HL-60/S4 treated with phorbol 12-myristate 13-acetate at 8.2 ng/mL for 4 days and 3 days (cell line): ENCODE measurements around the gene OBSCN.
"Not testable (repeated sequence)": the region's sequence is repeated elsewhere in the genome, so short reads cannot be mapped to it uniquely, and the experiment has no call there.

Experiments used
- in situ Hi-C: fragments of 300-500 bp; cut with MboI; formaldehyde crosslinking; loops from 2 replicates; pipeline ENCODE4 v1.15.0; 2022; ENCODE audit warnings: low sequenced_read_pairs

OBSCN gene

DNA sequence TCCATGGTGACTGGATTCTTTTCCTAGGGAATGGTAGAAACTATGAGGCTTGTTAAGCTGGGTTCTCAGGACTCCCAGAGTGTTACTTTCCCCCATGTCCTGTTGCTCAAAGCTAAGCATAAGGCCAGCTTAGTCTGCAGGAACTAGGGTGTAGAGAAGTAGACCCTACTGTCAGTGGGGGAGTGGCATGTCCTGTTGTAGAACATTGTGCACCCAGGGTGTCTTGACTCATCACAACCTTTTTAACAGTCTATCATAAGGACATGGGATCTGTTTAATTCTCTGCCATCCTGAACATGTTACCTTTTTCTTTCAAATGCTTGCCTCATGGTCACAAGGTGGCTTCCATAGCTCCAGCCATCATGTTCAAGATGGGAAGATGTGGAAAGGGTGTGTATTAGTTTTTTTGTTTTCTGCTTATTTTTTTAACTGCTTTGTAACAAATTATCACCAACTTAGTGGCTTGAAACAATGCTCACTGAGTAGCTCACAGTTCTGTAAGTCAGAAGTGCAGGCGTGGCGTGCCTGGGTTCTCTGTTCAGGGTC, 17.4 kb downstream of the OBSCN start:
- in situ Hi-C loops: no loop called here

DNA sequence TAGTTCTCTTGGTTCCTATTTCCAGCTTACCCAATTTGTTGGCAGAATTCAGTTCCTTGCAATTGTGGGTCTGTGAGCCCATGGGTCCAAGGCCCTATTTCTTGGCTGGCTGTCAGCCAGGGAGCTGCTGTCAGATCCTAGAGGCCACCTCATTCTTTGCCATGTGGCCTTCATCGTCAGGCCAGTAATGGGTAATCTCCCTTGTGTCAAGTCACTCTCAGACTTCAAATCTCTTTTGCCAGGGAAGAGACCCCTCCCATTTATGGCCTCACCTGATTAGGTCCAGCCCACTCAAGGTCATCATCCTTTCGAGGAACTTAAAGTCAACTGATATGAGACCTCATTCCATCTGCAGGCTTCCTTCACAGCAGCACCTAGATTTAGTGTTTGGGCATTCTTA, 17.9 kb downstream of the OBSCN start:
- in situ Hi-C loops: no loop called here

DNA sequence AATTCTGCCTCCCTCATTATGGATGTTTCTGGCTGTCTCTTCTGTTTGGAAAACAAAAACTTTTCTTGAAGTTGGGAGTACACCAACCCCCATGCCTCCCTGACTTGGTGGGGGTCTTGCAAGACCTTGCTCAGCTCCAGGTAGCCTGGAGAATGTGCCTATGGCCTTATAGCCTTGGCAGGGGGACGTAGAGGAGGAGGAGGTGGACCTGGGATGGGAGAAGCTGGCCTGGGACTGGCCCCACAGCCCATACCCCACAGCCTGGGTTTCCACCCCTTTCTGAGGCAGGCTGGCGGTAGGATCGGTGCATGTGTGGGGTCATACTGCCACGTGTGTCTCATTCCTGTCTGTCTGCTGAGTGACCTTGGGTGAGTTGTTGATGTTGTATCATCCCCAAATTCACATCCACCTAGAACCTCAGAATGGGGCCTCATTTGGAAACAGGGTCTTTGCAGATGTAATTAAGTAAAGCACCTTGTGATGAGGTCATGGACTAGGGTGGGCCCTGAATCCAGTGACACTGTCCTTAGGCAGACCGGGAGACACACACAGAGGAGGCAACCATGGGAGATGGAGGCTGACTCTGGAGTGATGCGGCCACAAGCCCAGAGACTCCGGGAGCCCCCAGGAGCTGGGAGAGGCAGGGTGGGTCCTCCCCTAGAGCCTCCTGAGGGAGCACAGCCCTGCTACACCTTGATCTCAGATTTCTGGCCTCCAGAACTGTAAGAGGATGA, 18.5 kb downstream of the OBSCN start:
- in situ Hi-C loops: no loop called here

DNA sequence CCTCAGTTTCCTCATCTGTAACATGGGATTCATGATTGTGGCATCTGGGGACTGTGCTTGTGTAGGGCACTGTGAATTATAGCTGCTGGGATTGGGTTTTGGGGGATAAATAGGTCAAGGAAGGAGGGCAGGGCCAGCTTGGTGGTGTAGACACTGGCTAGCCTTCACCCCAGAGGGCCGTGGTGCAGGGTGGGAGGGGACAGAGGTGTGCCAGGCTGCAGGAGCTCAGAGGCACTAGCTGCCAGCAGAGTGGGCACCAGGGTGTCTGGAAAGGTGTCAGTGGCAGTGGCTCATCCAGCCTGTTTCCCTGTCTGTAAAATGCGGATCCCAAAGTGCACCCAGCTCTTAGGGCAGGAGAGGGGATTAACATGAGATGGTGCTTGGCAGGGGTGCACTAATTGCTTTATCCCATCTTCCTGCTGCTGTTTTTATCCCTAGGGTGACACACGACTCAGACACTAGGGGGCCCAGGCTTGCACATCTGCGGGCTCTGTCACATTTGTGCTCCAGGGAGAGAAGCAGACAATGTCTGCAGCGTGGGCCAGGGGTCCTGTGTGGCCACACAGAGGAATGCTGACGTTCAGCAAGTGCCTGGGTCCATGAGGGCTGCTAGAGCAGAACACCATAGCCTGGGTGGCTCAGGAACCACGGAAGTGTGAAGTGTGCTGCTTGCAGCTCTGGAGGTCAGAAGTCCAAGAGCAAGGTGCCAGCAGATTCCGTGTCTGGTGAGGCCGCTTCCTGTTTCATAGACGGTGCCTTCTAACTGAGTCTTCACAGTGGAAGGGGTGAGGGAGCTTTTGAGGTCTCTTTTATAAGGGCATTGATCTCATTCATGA, 19.3 kb downstream of the OBSCN start:
- in situ Hi-C loops: no loop called here

DNA sequence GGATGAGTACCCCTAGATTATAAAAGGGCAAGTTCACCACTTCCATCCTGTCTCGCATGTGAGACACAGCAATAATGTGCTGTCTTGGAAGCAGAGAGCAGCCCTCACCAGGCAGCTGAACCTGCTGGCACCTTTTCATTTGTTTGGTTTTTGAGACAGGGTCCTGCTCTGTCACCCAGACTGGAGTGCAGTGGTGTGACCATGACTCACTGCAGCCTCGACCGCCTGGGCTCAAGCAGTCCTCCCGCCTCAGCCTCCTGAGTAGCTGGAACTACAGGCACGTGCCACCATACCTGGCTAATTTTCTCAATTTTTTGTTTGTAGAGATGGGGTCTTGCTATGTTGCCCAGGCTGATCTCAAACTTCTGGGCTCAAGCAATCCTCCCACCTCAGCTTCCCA, 20.3 kb downstream of the OBSCN start:
- in situ Hi-C loops: not testable (repeated sequence)

DNA sequence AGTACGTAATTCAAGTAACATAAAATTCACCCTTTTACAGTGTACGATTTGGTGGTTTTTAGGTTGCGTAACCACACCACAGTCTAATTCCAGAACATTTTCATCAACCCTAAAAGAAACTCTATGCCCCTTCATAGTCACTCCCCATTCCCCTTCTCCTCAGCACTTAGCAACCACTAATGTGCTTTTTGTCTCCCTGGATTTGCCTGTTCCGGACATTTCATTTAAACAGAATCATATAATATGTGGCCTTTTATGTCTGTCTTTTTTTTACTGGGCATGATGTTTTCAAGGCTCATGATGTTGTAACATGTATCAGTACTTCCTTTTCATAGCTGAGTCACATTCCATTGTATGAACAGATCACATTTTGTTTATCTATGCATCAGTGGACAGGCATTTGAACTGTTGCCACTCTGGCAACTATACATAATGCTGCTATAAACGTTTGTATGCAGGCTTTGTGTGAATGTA, 20.8 kb downstream of the OBSCN start:
- in situ Hi-C loops: no loop called here

DNA sequence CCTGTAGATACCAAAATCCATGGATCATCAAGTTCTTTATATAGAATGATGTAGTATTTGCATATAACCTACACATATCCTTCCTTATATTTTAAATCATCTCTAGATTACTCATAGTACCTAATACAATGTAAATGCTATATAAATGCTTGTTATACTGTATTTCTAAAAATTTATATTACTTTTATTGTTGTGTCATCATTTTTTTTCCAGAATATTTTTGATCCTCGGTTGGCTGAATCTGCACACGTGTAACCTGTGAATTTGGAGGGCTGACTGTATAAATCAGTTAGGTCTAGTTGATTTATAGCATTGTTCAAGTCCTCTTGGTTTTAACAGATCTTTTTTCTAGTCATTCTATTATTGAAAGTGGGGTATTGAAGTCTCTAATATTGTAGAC, 23.3 kb downstream of the OBSCN start:
- in situ Hi-C loops: no loop called here

DNA sequence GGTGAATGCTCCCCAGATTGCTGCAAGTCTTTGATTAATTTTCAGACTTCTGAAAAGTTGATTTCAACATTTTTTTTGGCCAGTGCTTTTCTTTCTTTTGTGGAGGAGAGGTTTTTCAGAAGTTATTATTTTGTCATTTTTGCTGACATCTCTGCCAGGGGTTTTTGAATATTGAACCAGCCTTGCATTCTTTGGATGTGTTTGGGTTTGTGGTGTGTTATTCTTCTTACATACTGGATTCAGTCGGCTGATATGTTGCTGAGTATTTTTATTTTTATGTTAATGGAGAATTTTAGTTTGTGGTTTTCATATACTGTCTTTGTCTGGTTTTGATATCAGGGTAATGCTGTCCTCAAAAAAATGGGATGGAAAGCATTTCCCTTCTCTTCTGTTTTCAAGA, 25.3 kb downstream of the OBSCN start:
- in situ Hi-C loops: no loop called here

DNA sequence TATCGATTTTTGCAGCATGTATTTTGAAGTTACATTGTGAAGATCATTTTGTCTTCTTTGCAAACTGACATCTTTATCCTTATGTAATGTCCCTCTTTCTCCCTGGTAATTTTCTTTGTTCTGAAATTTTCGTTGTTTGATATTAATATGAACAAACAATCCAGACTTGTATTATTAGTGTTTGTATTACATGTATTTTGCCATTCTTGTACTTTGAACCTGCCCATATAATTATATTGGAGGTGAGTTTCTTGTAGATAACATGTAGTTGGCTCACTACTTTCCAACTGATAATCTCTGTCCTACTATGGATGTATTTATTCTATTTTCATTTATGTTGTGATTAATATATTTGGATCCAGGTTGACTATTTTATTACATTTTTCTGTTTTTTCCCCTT, 27.1 kb downstream of the OBSCN start:
- in situ Hi-C loops: no loop called here

DNA sequence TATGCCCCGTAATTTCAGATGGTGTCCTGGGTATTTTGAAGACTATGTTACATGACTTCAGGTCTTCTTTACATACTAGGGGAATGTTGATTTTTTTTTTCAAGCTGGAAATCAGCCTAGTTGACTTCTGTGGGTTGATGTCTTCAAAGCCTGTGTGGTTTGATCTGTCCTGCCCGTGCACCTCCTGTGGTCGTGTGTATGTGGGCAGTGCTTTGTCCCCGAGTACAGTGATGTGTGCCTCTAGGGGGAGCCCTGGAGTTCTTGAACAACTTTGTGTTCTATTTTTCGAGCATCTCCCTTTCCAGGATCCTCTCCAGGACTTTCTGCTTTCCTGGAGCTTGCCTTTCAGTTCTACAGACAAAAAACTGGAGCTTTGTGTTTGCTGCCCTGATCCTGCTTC, 28.9 kb downstream of the OBSCN start:
- in situ Hi-C loops: no loop called here

DNA sequence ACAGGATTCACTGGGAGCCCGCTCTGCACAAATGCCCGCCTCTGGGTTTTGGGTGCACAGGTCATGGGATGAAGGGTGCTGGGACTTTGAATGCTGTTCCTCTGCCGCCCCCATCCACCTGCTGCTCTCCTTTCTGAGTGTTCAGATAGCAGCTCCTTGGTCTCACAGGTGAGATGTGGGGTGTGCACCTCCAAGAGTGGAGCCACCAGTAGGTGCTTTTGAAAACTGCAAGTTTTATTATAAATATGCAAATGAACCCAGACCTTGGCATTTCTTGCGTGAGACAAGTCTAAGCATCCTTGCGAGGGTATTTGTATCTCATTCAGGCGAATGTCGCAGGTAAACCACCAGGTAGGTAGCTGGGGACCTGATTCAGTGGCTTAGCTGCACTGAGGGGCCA, 30.2 kb downstream of the OBSCN start:
- in situ Hi-C loops: no loop called here

DNA sequence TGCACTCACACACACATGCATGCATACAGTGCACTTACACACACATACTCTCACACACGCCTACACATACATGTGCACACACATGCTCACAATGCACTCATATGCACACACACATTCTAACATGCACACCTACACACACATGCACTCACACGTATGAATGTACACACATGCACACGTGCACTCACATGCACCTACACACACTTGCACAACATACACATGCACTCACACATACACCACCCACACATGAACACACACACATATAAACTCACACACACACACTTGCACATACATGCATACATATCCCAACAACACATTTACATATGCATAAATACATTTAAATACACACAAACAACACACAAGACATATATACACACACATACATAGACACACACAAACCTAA, 30.6 kb downstream of the OBSCN start:
- in situ Hi-C loops: no loop called here

DNA sequence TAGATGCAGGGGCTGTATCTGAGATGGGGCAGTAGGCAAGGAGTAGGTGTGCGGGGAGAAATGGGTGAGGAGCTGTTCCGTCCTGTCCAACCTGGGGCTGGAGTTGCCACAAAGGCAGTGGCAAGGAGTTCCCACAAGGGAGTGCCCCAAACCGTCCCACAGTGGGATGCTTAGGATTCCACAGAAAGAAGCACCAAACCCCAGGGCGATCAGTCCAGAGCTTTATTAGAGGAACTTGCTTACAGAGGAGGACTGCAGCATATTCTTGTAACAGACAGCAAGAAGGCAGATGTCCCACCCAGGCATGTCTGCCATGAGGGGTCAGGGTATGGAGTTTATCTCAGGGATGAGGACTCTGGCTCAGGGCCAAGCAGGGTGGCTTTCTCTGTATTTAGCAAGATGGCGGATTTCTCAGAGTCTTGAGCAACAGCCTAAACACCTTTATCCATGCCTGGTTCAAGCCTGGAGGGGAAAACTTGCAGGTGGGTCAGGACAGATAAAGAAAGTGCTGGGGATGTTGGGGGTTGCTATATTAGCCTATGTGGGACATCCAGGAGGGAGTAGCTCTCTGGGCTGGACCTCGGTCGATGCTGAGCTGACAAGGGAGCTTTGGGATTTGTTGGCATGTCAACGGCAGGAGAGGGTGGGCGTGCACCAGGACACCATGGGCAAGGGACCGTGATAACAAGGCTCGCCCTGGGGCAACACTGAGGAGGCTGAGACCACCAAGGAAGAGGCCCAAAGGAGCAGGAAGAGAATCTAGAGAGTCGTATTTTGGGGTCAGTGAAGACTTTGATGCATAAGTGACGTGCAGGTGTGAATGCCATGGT, 32.8 kb downstream of the OBSCN start:
- in situ Hi-C loops: no loop called here

DNA sequence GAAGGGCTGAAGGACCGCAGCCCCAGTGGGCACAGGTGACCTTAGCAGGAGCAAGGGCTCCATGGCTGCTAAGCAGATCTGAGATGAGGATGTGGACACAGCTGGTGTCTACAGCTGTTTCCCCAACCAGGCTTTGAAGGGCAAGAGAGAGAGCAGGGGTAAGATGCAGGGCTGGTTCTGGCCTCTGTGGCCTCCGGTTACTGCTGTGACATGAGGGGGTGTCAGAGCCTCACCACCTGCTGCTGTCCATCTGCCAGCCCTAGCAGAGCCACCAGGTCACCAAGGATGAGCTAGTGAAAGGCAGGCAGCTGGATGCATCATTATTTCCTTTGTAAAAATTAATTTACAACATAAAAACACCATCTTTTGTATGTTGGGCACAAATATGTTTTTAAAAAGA, 33.4 kb downstream of the OBSCN start:
- in situ Hi-C loops: no loop called here

DNA sequence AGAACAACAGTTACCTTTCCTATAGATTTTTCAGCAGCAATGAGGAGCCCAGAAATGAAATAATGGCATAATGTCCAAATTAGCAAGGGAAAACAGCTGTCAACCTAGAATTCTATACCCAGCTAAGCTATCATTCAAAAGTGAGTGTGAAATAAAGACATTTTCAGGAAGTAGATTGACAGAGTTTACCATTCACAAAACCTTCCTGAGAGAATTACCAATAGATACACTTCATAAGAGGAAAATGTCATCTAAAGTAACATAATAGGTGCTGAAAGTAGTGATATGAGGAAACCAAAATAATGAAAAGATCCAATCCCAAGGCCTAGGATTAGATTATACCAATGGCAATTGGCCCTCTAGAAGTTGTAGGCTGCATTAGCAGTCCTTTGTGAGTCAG, 34.6 kb downstream of the OBSCN start:
- in situ Hi-C loops: no loop called here

DNA sequence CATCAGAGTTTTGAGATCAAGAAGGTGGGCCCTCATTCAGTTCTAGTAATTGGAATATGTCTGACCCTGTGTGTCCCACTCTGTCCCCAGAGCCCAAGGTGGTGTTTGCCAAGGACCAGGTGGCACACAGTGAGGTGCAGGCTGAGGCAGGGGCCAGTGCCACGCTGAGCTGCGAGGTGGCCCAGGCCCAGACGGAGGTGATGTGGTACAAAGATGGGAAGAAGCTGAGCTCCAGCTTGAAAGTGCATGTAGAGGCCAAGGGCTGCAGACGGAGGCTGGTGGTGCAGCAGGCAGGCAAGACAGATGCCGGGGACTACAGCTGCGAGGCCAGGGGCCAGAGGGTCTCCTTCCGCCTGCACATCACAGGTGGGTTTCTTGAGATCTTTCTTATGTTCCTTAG, 35.2 kb downstream of the OBSCN start:
- in situ Hi-C loops: no loop called here

DNA sequence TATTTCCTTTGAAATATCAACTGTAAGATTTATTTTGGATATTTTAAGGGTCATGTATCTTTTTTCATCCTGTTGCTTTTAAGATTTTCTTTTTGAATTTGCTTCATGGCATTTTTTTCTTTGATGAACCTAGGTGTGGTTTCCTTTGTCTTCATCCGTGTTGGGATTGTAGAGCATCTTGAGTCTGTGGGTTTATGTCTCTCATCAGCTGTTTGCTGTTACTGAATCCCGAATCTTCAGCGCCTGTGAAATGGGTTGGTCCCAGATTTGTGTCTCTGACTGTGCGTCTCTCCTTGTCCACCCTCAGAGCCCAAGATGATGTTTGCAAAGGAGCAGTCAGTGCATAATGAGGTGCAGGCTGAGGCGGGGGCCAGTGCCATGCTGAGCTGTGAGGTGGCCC, 36.1 kb downstream of the OBSCN start:
- in situ Hi-C loops: not testable (repeated sequence)

DNA sequence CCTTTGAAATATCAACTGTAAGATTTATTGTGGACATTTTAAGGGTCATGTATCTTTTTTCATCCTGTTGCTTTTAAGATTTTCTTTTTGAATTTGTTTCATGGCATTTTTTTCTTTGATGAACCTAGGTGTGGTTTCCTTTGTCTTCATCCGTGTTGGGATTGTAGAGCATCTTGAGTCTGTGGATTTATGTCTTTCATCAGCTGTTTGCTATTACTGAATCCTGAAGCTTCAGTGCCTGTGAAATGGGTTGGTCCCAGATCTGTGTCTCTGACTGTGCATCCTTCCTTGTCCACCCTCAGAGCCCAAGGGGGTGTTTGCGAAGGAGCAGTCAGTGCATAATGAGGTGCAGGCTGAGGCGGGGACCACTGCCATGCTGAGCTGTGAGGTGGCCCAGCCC, 37.3 kb downstream of the OBSCN start:
- in situ Hi-C loops: no loop called here

DNA sequence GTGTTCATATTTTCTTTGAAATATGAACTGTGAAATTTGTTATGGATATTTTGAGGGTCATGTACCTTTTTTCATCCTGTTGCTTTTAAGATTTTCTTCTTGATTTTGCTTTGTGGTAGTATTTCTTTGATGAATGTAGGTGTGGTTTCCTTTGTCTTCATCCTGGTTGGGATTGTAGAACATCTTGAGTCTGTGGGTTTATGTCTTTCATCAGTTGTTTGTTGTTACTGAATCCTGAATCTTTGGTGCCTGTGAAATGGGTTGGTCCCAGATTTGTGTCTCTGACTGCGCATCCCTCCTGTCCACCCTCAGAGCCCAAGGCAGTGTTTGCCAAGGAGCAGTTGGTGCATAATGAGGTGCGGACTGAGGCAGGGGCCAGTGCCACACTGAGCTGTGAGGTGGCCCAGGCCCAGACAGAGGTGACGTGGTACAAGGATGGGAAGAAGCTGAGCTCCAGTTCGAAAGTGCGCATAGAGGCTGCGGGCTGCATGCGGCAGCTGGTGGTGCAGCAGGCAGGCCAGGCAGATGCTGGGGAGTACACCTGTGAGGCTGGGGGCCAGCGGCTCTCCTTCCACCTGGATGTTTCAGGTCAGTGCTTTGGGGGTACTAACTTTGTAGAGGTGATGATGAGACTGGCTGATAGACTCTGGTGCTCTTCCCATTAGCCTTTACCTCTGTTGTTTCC, 38.5 kb downstream of the OBSCN start:
- in situ Hi-C loops: no loop called here

DNA sequence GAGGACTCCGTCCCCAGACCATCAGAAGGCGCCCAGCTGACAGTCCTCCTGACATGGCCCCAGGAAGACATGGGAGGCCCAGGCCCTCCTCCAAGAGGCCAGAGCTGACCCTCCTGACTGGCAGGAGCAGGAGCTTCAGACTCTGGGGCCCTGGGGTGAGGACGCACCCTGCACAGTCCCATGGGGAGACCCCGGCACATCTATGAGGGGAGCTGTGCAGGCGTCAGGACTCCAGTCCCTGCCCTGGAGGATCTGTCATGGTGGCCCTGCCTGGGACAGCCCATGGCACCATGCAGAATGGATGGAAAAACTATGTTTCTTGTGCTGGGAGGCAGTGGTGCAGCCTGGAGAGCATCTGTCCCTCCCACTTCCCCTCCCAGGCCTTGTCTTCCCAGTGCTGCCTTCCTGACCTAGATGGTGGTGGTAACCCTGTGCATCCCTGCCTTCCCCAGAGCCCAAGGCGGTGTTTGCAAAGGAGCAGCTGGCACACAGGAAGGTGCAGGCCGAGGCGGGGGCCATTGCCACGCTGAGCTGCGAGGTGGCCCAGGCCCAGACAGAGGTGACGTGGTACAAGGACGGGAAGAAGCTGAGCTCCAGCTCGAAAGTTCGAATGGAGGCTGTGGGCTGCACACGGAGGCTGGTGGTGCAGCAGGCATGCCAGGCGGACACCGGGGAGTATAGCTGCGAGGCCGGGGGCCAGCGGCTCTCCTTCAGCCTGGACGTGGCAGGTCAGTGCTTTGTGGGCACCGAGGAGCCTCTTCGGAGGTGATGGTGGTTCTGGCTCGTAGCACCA, 41.9 kb downstream of the OBSCN start:
- in situ Hi-C loops: no loop called here
